Medulla oblongata (tissue), 1 donor: ENCODE data around the gene XRCC4.
"Not testable (repeated sequence)": the region's sequence is repeated elsewhere in the genome, so short reads cannot be mapped to it uniquely, and the experiment has no call there.

Source experiments
- DNase-seq: peaks from one replicate; pipeline ENCODE4 v3.0.0-alpha.2; 2015; ENCODE audit errors: extremely low spot score

Gene XRCC4

GRCh38 chr5:83076742-83077661, at the start of gene XRCC4, which contains the start of gene TMEM167A:
XRCC4 (plus strand) TSS chr5:83077547; CDS start chr5:83104920, 27,373 bp downstream.
TMEM167A (minus strand) TSS chr5:83077394; CDS start chr5:83077323, 71 bp downstream.
- peak; percentile 100 for DNase-seq

GRCh38 chr5:83029912-83030311, 47.4 kb upstream of the XRCC4 start:
- no peak for DNase-seq

GRCh38 chr5:83031381-83031780, 46.0 kb upstream of the XRCC4 start:
- no peak for DNase-seq

GRCh38 chr5:83034036-83034435, 43.3 kb upstream of the XRCC4 start:
- DNase-seq, result no peak

- DNase-seq, result peak; percentile 14
Measured at GRCh38 chr5:83034528-83035207, 42.7 kb upstream of the XRCC4 start.

- peak; percentile 98 for DNase-seq
Measured at GRCh38 chr5:83035373-83036100, 41.8 kb upstream of the XRCC4 start.

GRCh38 chr5:83036991-83037575, 40.3 kb upstream of the XRCC4 start:
- peak; percentile 27 for DNase-seq

GRCh38 chr5:83038924-83039323, 38.4 kb upstream of the XRCC4 start:
- DNase-seq, result no peak

GRCh38 chr5:83042507-83042906, 34.8 kb upstream of the XRCC4 start:
- DNase-seq, result no peak

- DNase-seq, result no peak
Measured at GRCh38 chr5:83044926-83045325, 32.4 kb upstream of the XRCC4 start.

- DNase-seq, result no peak
Measured at GRCh38 chr5:83048277-83048676, 29.1 kb upstream of the XRCC4 start.

GRCh38 chr5:83048811-83049210, 28.5 kb upstream of the XRCC4 start:
- no peak for DNase-seq

GRCh38 chr5:83049370-83049885, 27.9 kb upstream of the XRCC4 start:
- no peak for DNase-seq

GRCh38 chr5:83050723-83051340, 26.5 kb upstream of the XRCC4 start:
- DNase-seq, result no peak

GRCh38 chr5:83055166-83055565, 22.2 kb upstream of the XRCC4 start:
- DNase-seq, result no peak

GRCh38 chr5:83058726-83059125, 18.6 kb upstream of the XRCC4 start:
- no peak for DNase-seq

- no peak for DNase-seq
Measured at GRCh38 chr5:83059341-83059740, 18.0 kb upstream of the XRCC4 start.

- DNase-seq, result no peak
Measured at GRCh38 chr5:83066548-83067110, 10.7 kb upstream of the XRCC4 start.

- not testable (repeated sequence) for DNase-seq
Measured at GRCh38 chr5:83067377-83067776, 10.0 kb upstream of the XRCC4 start.

GRCh38 chr5:83069096-83069799, 8.1 kb upstream of the XRCC4 start:
- DNase-seq, result no peak
